ENCODE measurements around the gene TNPO1.

Gene TNPO1

DNA sequence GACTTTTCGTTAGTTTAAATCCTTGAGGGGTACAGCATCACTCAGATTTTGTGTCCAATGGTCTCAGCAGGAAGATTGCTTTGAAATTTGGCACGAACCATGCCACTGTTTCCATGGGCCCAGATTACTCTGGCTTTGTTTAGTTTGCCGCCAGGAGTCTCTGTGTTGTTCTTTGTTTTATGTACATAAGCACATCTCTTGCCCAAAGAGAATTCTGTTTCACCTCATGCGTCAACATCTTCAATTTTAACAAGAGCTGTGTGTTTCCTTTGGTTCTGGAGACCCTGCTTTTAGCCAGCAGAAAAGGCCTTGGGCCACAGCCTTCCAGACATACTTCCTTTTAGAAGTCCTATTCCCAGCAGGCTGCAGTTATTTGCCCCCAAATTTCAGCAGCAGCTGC is 62.4 kb downstream of the TNPO1 start:
- Histone ChIP-seq H3K4ac (ENCODE audit: low read depth, low read length) (no peak overlapping the region), H3K36me3 (ENCODE audit: control insufficient read depth, insufficient read depth, low read length) (peaks cover 4% of the 10 kb centered on the region), H3K56ac (ENCODE audit: low read length) (no peak overlapping the region), H3K18ac (ENCODE audit: low read length) (no peak overlapping the region), H3K27ac (ENCODE audit: low read depth, low read length) (no peak overlapping the region), H3K27me3 (ENCODE audit: insufficient read depth, low read length, poor library complexity) (no peaks in the 10 kb centered on the region), H3K23ac (ENCODE audit: low read length) (no peak overlapping the region), H3K4me3 (ENCODE audit: low read length) (no peak overlapping the region), H3K9ac (ENCODE audit: low read length) (no peak overlapping the region), H3K4me1 (ENCODE audit: control insufficient read depth, low read depth, low read length) (no peaks in the 10 kb centered on the region), H2BK5ac (ENCODE audit: low read length) (no peak overlapping the region), H2AK5ac (ENCODE audit: low read length) (no peak overlapping the region), H3K79me1 (ENCODE audit: low read length) (peaks cover 4% of the 10 kb centered on the region), H4K5ac (ENCODE audit: low read length) (no peak overlapping the region), H3K4me2 (ENCODE audit: low read length) (no peak overlapping the region), H3K79me2 (ENCODE audit: control insufficient read depth, insufficient read depth, low read length) (peaks cover 2% of the 10 kb centered on the region), H2BK15ac (replicated peaks; ENCODE audit: low read depth) (no peak overlapping the region), H4K8ac (ENCODE audit: low read depth, low read length) (no peak overlapping the region), H2BK120ac (ENCODE audit: low read depth, low read length) (no peak overlapping the region)
- no CpG with 5 or more reads among the region's 4 CpGs for WGBS (ENCODE audit: extremely low coverage, insufficient coverage, low lambda C conversion rate)
- DNase-seq, result no peak

DNA sequence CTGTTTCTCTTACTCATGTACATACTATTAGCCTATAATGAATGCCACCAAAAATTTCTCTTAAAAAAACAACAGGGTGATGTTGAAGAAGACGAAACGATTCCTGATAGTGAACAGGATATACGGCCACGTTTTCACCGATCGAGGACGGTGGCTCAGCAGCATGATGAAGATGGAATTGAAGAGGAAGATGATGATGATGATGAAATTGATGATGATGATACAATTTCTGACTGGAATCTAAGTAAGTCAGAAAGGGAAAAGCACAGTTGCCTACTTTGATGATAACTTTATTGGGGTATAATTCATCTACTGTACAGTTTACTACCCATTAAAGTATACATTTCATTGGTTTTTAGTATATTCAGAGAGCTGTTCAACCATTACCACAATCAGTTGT is 66.5 kb downstream of the TNPO1 start:
- H3K4me1 ChIP-seq (ENCODE audit: control insufficient read depth, low read depth, low read length), result no peaks in the 10 kb centered on the region
- H3K27me3 ChIP-seq (ENCODE audit: insufficient read depth, low read length, poor library complexity), result no peaks in the 10 kb centered on the region
- H2BK120ac ChIP-seq (ENCODE audit: low read depth, low read length), result no peak overlapping the region
- no peaks in the 10 kb centered on the region for H3K79me2 ChIP-seq (ENCODE audit: control insufficient read depth, insufficient read depth, low read length)
- no peak overlapping the region for H3K4me3 ChIP-seq (ENCODE audit: low read length)
- no peak overlapping the region for H3K27ac ChIP-seq (ENCODE audit: low read depth, low read length)
- H3K9ac ChIP-seq (ENCODE audit: low read length), result no peak overlapping the region
- no peak overlapping the region for H3K18ac ChIP-seq (ENCODE audit: low read length)
- peaks cover 3% of the 10 kb centered on the region for H3K36me3 ChIP-seq (ENCODE audit: control insufficient read depth, insufficient read depth, low read length)
- no peak overlapping the region for H2AK5ac ChIP-seq (ENCODE audit: low read length)
- no peak overlapping the region for H4K5ac ChIP-seq (ENCODE audit: low read length)
- no peak overlapping the region for H3K4me2 ChIP-seq (ENCODE audit: low read length)
- peaks cover 2% of the 10 kb centered on the region for H3K79me1 ChIP-seq (ENCODE audit: low read length)
- no peak overlapping the region for H2BK15ac ChIP-seq (replicated peaks; ENCODE audit: low read depth)
- no CpG with 5 or more reads among the region's 7 CpGs for WGBS (ENCODE audit: extremely low coverage, insufficient coverage, low lambda C conversion rate)
- no peak overlapping the region for H3K56ac ChIP-seq (ENCODE audit: low read length)
- DNase-seq, result no peak
- no peak overlapping the region for H2BK5ac ChIP-seq (ENCODE audit: low read length)
- H3K23ac ChIP-seq (ENCODE audit: low read length), result no peak overlapping the region
- no peak overlapping the region for H4K8ac ChIP-seq (ENCODE audit: low read depth, low read length)
- H3K4ac ChIP-seq (ENCODE audit: low read depth, low read length), result no peak overlapping the region

DNA sequence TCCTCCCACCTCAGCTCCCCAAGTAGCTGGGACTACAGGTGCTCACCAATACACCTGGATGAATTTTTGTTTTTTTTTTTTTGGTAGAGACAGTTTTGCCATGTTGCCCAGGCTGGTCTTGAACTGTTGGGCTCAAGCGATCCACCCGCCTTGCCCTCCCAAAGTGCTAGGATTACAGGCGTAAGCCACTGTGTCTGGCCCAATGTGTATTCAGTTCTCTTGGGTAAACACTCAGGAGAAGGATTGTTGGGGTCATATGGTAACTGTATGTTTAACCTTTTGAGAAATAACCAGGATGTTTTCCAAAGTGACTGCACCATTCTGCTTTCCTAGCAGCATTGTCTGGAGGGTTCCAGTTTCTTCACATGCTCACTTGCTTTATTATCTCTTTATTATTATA is 67.4 kb downstream of the TNPO1 start:
- Histone ChIP-seq H3K56ac (ENCODE audit: low read length) (no peak overlapping the region), H4K8ac (ENCODE audit: low read depth, low read length) (no peak overlapping the region), H3K18ac (ENCODE audit: low read length) (no peak overlapping the region), H2BK120ac (ENCODE audit: low read depth, low read length) (no peak overlapping the region), H3K4me2 (ENCODE audit: low read length) (no peak overlapping the region), H3K36me3 (ENCODE audit: control insufficient read depth, insufficient read depth, low read length) (peaks cover 4% of the 10 kb centered on the region), H2AK5ac (ENCODE audit: low read length) (no peak overlapping the region), H2BK15ac (replicated peaks; ENCODE audit: low read depth) (no peak overlapping the region), H3K79me2 (ENCODE audit: control insufficient read depth, insufficient read depth, low read length) (no peaks in the 10 kb centered on the region), H3K27me3 (ENCODE audit: insufficient read depth, low read length, poor library complexity) (no peaks in the 10 kb centered on the region), H3K9ac (ENCODE audit: low read length) (no peak overlapping the region), H3K79me1 (ENCODE audit: low read length) (peaks cover 5% of the 10 kb centered on the region), H3K4me3 (ENCODE audit: low read length) (no peak overlapping the region), H2BK5ac (ENCODE audit: low read length) (no peak overlapping the region), H3K4ac (ENCODE audit: low read depth, low read length) (no peak overlapping the region), H3K23ac (ENCODE audit: low read length) (no peak overlapping the region), H4K5ac (ENCODE audit: low read length) (no peak overlapping the region), H3K4me1 (ENCODE audit: control insufficient read depth, low read depth, low read length) (no peaks in the 10 kb centered on the region), H3K27ac (ENCODE audit: low read depth, low read length) (no peak overlapping the region)
- peak; percentile 57 for DNase-seq
- no CpG with 5 or more reads among the region's 3 CpGs for WGBS (ENCODE audit: extremely low coverage, insufficient coverage, low lambda C conversion rate)

DNA sequence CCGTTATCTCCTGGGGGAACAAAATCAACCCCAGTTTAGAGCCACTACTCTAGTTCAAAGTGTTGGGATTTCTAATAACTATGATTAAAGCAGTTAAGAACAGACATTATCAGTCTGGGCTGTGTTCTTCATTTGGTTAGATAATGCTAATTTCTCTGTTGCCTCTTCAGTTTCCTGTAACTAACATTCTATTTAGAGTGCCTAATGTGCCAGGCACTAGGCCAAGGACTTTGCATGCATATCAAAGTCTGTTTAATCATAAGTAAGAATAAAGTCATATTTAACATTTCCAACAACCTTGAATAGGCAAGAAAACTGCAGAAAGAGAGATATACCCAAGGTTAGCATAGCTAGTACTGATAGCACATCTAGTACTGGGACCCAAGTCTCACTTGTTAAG is 68.4 kb downstream of the TNPO1 start:
- Histone ChIP-seq H3K4me1 (ENCODE audit: control insufficient read depth, low read depth, low read length) (no peaks in the 10 kb centered on the region), H3K4ac (ENCODE audit: low read depth, low read length) (no peak overlapping the region), H2AK5ac (ENCODE audit: low read length) (no peak overlapping the region), H3K36me3 (ENCODE audit: control insufficient read depth, insufficient read depth, low read length) (peaks cover 4% of the 10 kb centered on the region), H2BK15ac (replicated peaks; ENCODE audit: low read depth) (no peak overlapping the region), H3K9ac (ENCODE audit: low read length) (no peak overlapping the region), H2BK5ac (ENCODE audit: low read length) (no peak overlapping the region), H3K27ac (ENCODE audit: low read depth, low read length) (no peak overlapping the region), H3K79me1 (ENCODE audit: low read length) (peaks cover 4% of the 10 kb centered on the region), H3K4me3 (ENCODE audit: low read length) (no peak overlapping the region), H3K4me2 (ENCODE audit: low read length) (no peak overlapping the region), H3K56ac (ENCODE audit: low read length) (no peak overlapping the region), H4K8ac (ENCODE audit: low read depth, low read length) (no peak overlapping the region), H3K23ac (ENCODE audit: low read length) (no peak overlapping the region), H3K79me2 (ENCODE audit: control insufficient read depth, insufficient read depth, low read length) (no peaks in the 10 kb centered on the region), H2BK120ac (ENCODE audit: low read depth, low read length) (no peak overlapping the region), H3K18ac (ENCODE audit: low read length) (no peak overlapping the region), H3K27me3 (ENCODE audit: insufficient read depth, low read length, poor library complexity) (no peaks in the 10 kb centered on the region), H4K5ac (ENCODE audit: low read length) (no peak overlapping the region)
- no peak for DNase-seq
- WGBS (ENCODE audit: extremely low coverage, insufficient coverage, low lambda C conversion rate), result no CpG with 5 or more reads among the region's 1 CpG

DNA sequence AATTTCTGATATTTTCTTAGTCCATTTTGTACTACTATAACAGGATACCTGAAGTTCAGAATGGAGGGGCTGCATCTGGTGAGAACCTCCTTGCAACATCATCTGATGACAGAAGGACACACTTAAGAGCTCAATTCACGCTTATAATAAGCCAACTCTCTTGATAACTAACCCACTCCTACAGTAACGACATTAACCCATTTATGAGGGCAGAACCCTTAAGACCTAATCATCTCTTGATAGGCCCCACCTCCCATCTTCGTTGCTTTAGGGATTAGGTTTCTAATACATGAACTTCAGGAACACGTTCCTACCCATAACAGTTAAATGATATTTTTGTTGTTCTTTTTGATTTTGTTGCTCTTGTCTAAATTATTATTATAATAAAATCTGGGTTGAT is 69.4 kb downstream of the TNPO1 start:
- no peak for DNase-seq
- Histone ChIP-seq H3K4me2 (ENCODE audit: low read length) (no peak overlapping the region), H3K27ac (ENCODE audit: low read depth, low read length) (no peak overlapping the region), H3K4me3 (ENCODE audit: low read length) (no peak overlapping the region), H2AK5ac (ENCODE audit: low read length) (no peak overlapping the region), H3K18ac (ENCODE audit: low read length) (no peak overlapping the region), H3K79me2 (ENCODE audit: control insufficient read depth, insufficient read depth, low read length) (no peaks in the 10 kb centered on the region), H3K27me3 (ENCODE audit: insufficient read depth, low read length, poor library complexity) (no peaks in the 10 kb centered on the region), H3K9ac (ENCODE audit: low read length) (no peak overlapping the region), H3K79me1 (ENCODE audit: low read length) (peaks cover 4% of the 10 kb centered on the region), H3K36me3 (ENCODE audit: control insufficient read depth, insufficient read depth, low read length) (peaks cover 4% of the 10 kb centered on the region), H3K4ac (ENCODE audit: low read depth, low read length) (no peak overlapping the region), H2BK5ac (ENCODE audit: low read length) (no peak overlapping the region), H2BK120ac (ENCODE audit: low read depth, low read length) (no peak overlapping the region), H3K4me1 (ENCODE audit: control insufficient read depth, low read depth, low read length) (no peaks in the 10 kb centered on the region), H4K5ac (ENCODE audit: low read length) (no peak overlapping the region), H3K56ac (ENCODE audit: low read length) (no peak overlapping the region), H2BK15ac (replicated peaks; ENCODE audit: low read depth) (no peak overlapping the region), H4K8ac (ENCODE audit: low read depth, low read length) (no peak overlapping the region), H3K23ac (ENCODE audit: low read length) (no peak overlapping the region)
- WGBS (ENCODE audit: extremely low coverage, insufficient coverage, low lambda C conversion rate), result no CpG with 5 or more reads among the region's 4 CpGs

DNA sequence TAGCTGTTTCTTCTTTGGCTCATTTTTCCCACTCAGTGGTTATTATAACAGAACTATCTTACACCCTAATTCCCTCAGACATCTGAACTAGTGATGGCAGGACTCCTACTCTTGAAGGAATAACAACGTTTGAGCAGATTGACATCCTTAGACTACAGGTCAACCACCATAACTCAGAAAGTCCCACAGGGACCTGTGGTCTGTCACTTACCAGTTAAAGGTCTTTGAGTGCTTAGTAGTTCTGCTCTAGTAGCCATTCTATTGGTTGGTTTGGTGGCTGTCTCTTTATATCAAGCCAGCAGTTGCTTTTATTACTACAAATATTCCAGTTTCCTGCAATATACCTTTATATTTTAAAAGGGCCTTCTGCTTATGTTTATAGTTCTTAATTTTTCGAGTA is 72.1 kb downstream of the TNPO1 start:
- Histone ChIP-seq H2BK120ac (ENCODE audit: low read depth, low read length) (no peak overlapping the region), H2BK5ac (ENCODE audit: low read length) (no peak overlapping the region), H3K27ac (ENCODE audit: low read depth, low read length) (no peak overlapping the region), H4K8ac (ENCODE audit: low read depth, low read length) (no peak overlapping the region), H3K18ac (ENCODE audit: low read length) (no peak overlapping the region), H2BK15ac (replicated peaks; ENCODE audit: low read depth) (no peak overlapping the region), H4K5ac (ENCODE audit: low read length) (no peak overlapping the region), H3K79me2 (ENCODE audit: control insufficient read depth, insufficient read depth, low read length) (no peaks in the 10 kb centered on the region), H3K56ac (ENCODE audit: low read length) (no peak overlapping the region), H3K23ac (ENCODE audit: low read length) (no peak overlapping the region), H3K4ac (ENCODE audit: low read depth, low read length) (no peak overlapping the region), H3K36me3 (ENCODE audit: control insufficient read depth, insufficient read depth, low read length) (peaks cover 2% of the 10 kb centered on the region), H3K4me3 (ENCODE audit: low read length) (no peak overlapping the region), H3K4me1 (ENCODE audit: control insufficient read depth, low read depth, low read length) (no peaks in the 10 kb centered on the region), H3K79me1 (ENCODE audit: low read length) (peaks cover 4% of the 10 kb centered on the region), H2AK5ac (ENCODE audit: low read length) (no peak overlapping the region), H3K27me3 (ENCODE audit: insufficient read depth, low read length, poor library complexity) (no peaks in the 10 kb centered on the region), H3K4me2 (ENCODE audit: low read length) (no peak overlapping the region), H3K9ac (ENCODE audit: low read length) (no peak overlapping the region)
- DNase-seq, result no peak
- WGBS (ENCODE audit: extremely low coverage, insufficient coverage, low lambda C conversion rate), result no CpG with 5 or more reads among the region's 2 CpGs
